Fibroblast of peridontal ligament (primary cell): ENCODE data around the gene GIPC3.
A peak's percentile ranks its signal among the peaks of the same experiment; 100 is the strongest.
"Not testable (repeated sequence)": the region's sequence is repeated elsewhere in the genome, so short reads cannot be mapped to it uniquely, and the experiment has no call there.

Experiments used
- DNase-seq: peaks from one replicate; pipeline ENCODE4 v3.0.0-alpha.2; 2010; ENCODE audit errors: extremely low read depth

Gene GIPC3

GRCh38 chr19:3550947-3551791 is 34.1 kb upstream of the GIPC3 start:
- no peak for DNase-seq

GRCh38 chr19:3551792-3552095 is 33.5 kb upstream of the GIPC3 start:
- no peak for DNase-seq

- no peak for DNase-seq
These were observed 30.8 kb upstream of the GIPC3 start for GRCh38 chr19:3554254-3555083.

GRCh38 chr19:3555653-3556422 is 29.4 kb upstream of the GIPC3 start:
- DNase-seq, result no peak

- no peak for DNase-seq
These were observed 28.8 kb upstream of the GIPC3 start for GRCh38 chr19:3556423-3556977.

GRCh38 chr19:3556978-3557460 is 28.3 kb upstream of the GIPC3 start:
- no peak for DNase-seq

- DNase-seq, result peak; percentile 87
These were observed 27.6 kb upstream of the GIPC3 start, which contains the start of gene MFSD12 for GRCh38 chr19:3557461-3558248. Gene MFSD12, minus strand, starts transcription at chr19:3557586. Its CDS starts 183 bp downstream, at chr19:3557403.

- no peak for DNase-seq
These were observed 21.4 kb upstream of the GIPC3 start for GRCh38 chr19:3563709-3564524.

GRCh38 chr19:3565139-3565538 is 20.1 kb upstream of the GIPC3 start:
- no peak for DNase-seq

- not testable (repeated sequence) for DNase-seq
These were observed 15.2 kb upstream of the GIPC3 start for GRCh38 chr19:3570042-3570441.

- DNase-seq, result no peak
These were observed 14.7 kb upstream of the GIPC3 start for GRCh38 chr19:3570606-3571011.

GRCh38 chr19:3572132-3572854 is 13.0 kb upstream of the GIPC3 start:
- DNase-seq, result peak; percentile 99

GRCh38 chr19:3572855-3573161 is 12.5 kb upstream of the GIPC3 start, which contains the start of gene HMG20B:
Gene HMG20B, plus strand, starts transcription at chr19:3572944. Its CDS starts 366 bp downstream, at chr19:3573310.
- no peak for DNase-seq

- no peak for DNase-seq
These were observed 12.0 kb upstream of the GIPC3 start for GRCh38 chr19:3573162-3573857.

GRCh38 chr19:3573858-3574637 is 11.2 kb upstream of the GIPC3 start:
- peak; percentile 89 for DNase-seq

GRCh38 chr19:3575260-3575741 is 10.0 kb upstream of the GIPC3 start:
- DNase-seq, result no peak

GRCh38 chr19:3575949-3576673 is 9.2 kb upstream of the GIPC3 start:
- no peak for DNase-seq
